Stimulated activated CD4-positive, alpha-beta T cell treated with anti-CD3 and anti-CD28 coated beads, Interleukin-1b, Interleukin-23, amount 100 ng/mL, for 4 hours (primary cell): ENCODE measurements around the gene RHEB.

Source experiments
- DNase-seq, 2 donors: peaks; one replicate each; pipeline ENCODE4 v3.0.0-alpha.2; 2020; ENCODE audit warnings: low read depth in 2 of 2

The RHEB gene

DNA sequence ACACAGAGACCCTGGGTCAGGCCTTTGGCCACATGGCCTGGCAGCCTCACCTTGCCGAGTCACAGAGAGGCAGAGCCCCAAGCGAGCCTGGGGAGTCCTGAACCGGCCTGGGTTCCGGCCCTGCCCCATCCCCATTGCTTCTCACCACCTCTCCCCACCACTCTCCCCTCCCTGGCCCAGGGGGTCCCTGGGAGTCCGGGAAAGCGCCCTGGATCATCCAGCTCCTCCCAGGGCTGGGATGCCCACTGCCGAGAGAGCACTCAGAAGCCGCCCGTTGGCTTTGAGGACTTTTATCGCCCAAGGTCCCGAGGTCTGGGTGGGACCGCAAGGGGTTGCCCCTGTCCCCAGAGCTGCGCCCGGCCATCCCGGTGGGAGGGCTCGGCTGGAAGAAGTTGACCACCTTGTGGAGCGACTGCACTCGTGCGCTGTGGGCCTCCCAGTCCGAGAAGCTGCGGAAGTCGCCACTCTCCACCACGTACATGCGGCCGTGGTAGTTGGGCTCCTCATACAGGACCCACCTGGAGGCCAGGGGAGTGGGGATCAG, 87.9 kb downstream of the RHEB start:
- DNase-seq, result no peak

DNA sequence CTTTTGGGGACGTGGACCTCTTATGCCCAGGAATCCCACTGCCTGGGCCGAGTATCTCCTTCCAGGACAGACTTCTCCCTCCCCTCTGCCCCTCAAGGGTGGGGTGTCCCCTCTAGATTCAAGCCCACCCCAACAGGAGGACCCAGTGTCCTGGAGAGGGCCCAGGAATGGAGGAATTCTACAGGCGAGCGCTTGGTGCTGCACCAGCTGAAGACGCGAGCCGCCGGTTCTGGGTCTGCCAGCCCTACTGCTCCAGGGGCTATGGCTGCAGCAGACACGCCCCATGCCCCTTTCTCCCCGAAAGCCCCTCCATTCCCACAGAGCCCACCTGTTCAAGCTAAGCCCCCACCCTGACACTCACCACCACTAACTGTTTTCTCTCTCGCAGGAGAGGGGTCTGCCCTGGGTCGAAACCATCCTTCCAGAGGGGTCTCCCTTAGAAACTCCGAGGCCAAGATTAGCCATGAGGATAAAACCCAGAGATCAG, 88.4 kb downstream of the RHEB start:
- DNase-seq, result no peak

- no peak for DNase-seq
Measured at GRCh38 chr7:151430391-151431205, 89.1 kb downstream of the RHEB start.

DNA sequence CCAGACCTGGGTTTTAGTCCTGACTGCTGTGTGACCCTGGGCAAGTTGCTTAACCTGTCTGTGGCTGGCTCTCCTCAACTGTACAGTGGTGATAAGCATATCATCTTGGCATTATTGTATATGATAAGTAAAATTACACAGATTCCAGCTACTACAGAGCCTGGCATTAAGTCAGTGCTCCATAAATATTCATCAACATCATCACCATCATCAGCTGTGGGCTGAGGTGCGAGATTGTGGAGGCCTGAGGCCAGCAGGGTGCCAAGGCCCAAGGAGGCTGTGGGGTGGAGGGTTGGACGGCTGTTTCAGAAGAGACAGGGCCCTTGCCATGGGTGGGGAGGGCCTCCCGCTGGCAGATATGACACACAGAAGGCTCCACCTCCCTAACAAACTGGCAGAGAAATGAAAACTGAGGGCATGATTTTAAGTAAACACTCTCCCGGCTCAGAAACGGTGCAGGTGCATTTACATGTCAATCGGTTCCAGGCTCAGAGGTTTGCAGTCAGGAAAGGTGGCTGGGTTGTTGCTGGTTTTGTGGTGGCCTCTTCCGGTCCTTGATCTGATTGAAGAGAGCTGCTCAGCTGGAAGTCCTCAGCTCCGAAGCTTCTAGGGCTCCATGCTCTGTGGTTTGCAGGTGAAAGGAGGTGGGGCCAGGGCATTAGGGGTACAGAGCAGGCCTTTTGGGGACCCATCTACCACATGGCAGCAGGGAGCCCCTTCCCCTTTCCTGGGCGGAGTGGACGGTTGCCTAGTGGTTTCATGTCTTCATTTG, 89.9 kb downstream of the RHEB start:
- DNase-seq, result no peak

DNA sequence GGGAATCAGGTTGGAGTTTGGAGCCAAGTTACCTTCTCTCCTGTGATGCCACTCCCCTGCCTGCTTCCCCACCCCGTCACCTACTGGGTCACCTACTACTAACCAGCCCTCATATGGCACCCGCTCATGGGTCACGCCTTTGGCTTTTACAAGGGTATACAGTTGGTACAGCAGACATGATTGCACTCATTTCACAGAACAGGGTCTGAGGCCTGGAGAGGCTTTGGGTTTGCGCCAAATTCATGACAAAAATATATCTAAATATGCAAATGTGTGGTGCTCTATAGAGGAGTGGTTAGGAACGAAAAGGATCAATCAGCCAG, 90.5 kb downstream of the RHEB start:
- no peak for DNase-seq

DNA sequence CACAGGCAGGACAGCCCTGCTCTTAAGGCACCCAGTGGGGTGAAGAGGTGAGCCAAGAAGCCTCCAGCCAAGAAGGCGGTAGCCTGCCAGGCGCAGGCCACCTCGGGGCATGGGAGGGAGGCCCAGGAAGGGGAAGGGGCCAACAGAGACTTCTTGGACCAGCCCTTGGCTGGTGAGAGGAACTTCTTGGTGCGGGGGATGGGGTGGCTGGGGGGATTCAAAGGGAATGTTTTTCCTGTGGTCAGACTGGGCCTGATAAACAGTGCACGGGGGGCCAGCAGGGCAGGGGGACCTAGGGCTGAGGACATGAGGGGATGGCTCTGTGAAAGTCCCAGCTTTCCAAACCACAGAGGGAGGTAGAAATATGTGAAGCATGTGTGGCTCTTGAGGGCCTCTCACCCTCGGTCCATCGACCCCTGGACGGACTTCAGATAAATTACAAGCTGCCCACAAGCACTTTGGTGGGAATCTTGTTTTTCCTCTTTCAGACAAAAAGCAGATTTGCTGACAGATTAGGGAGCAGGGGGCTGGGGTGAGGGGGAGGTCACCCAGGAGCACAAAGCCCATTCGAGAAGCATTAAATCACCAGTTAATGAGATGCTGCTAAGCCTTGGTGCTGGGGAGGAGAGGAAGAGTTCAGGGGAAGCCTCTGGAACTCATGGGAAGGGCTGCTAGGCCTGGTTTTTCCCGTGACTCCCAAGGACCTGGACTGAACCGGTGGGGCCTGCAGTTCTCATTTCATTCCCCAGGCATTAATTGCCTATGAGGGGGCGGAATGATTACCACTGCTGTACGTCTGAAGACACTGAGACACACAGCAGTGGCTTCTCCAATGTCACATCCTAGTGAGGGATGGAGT, 91.1 kb downstream of the RHEB start:
- DNase-seq, result no peak

GRCh38 chr7:151427705-151428377, 91.9 kb downstream of the RHEB start:
- no peak for DNase-seq

- no peak for DNase-seq
Measured at GRCh38 chr7:151426904-151427704, 92.6 kb downstream of the RHEB start.

GRCh38 chr7:151426441-151426903, 93.2 kb downstream of the RHEB start:
- DNase-seq, result no peak

GRCh38 chr7:151425670-151426440, 93.8 kb downstream of the RHEB start:
- no peak for DNase-seq

DNA sequence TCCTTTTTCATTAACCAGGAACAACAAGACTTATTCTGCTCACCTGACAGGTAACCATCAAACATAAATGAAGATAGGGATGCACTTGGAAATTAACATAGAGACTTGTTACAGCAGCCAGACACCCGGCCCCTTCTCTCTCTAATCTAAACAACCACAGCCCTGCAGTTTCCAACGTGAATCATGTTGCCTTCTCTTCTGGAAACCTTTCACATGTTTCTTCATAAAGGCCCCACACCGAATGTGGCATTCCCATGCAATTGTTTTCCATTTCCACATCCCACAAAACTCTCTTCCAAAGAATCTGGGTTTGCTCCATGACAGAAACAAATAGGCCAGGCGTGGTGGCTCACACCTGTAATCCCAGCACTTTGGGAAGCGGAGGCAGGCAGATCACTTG, 94.9 kb downstream of the RHEB start:
- DNase-seq, result no peak

GRCh38 chr7:151423936-151424335, 95.8 kb downstream of the RHEB start:
- no peak for DNase-seq

DNA sequence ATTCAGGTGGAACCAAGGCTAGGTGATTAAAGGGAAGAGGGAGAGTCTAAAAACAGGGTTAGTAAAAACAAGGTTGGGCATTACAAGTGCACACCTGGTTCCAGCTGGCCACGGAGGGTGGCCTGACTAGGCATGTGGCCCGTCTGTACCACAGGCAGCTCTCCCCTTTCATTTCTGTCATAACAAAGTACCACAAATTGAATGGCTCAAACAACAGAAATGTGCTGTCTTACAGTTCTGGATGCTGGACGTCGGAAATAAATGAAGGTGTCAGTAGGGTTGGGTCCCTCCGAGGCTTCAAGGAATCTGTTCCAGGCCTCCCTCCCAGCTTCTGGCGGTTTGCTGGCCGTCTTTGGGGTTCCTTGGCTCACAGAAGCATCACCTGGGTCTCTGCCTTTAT, 96.5 kb downstream of the RHEB start:
- DNase-seq, result no peak

- DNase-seq, result no peak
Measured at GRCh38 chr7:151422212-151422611, 97.5 kb downstream of the RHEB start.

GRCh38 chr7:151420144-151420543, 99.6 kb downstream of the RHEB start:
- no peak for DNase-seq

DNA sequence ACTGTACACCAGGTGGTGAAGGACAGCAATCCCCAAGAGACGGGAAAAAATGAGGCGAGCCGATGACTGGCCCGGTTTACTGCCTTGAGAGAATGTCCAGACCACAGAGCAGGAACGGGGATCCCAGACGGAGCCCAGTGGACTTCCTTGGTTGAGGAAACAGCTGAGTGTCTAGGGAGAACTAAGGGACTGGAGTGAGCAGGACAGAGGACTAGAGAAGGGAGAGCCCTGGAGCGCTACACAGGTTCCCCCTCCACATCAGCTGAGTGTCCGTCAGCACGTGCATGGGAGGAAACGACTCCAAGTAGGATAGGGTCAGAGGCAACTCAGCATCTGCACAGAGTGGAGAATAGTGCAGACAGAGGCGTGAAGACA, 102.8 kb downstream of the RHEB start:
- no peak for DNase-seq

DNA sequence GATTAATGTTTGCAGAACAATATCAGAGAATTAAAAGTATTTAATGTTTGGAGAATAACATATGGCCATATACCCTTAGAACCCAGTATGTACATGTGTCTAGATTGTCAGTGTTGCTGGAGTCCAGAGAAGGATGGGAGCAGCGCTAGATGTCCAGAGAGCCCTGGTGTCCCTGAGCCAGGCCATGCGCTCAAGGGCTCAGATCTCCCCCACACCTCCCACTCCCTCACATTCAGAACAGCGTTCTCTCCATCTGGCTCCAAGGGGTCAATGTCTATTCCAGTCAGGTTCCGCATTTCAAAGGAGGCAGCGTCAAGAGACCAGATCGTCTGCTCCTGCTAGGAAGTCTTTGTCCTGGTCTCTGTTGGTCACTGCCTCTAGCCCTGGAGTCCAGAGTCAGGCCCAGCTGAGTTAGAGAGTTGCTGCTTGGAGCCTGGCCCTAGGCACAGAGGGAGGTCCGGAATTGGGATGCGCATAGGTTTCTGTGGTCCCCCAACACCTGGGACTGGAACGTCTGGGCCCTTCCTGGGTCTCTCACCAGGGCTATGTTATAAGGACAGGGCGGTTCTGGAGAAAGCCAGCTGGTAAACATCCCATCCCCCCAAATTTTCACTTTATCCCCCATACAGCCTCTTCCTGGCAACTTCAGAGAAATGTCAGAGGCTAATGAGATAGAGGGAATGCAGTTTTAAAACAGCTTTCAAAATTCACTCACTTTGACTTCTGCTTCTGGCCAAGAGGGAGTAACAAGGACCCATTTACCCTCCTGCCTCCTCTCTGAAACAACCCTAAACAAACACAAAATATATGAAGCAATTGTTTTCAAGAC, 103.4 kb downstream of the RHEB start:
- DNase-seq, result no peak
